Stimulated activated naive CD8-positive, alpha-beta T cell treated with anti-CD3 and anti-CD28 coated beads, Interleukin-15, Interleukin-2, amounts not matched to agents 100 ng/mL and 50 ng/mL, for 24 hours (primary cell): ENCODE results near the gene MED14.
A peak's percentile ranks its signal among the peaks of the same experiment; 100 is the strongest.
"Not testable (repeated sequence)": the region's sequence is repeated elsewhere in the genome, so short reads cannot be mapped to it uniquely, and the experiment has no call there.

Experiments used
- H3K27ac Mint-ChIP-seq: one replicate; pipeline ENCODE4 v1.8.0; 2021; ENCODE audit warnings: mild to moderate bottlenecking, mixed read lengths
- H3K27me3 Mint-ChIP-seq: one replicate; pipeline ENCODE4 v1.8.0; 2021; ENCODE audit warnings: mixed read lengths
- H3K36me3 Mint-ChIP-seq: one replicate; pipeline ENCODE4 v1.8.0; 2021; ENCODE audit warnings: low read depth, mixed read lengths
- H3K4me1 Mint-ChIP-seq: one replicate; pipeline ENCODE4 v1.8.0; 2021; ENCODE audit warnings: low read depth, mixed read lengths
- H3K4me3 Mint-ChIP-seq: one replicate; pipeline ENCODE4 v1.8.0; 2021; ENCODE audit warnings: mild to moderate bottlenecking, mixed read lengths
- H3K9me3 Mint-ChIP-seq: one replicate; pipeline ENCODE4 v1.8.0; 2021; ENCODE audit warnings: mixed read lengths

Gene MED14

DNA sequence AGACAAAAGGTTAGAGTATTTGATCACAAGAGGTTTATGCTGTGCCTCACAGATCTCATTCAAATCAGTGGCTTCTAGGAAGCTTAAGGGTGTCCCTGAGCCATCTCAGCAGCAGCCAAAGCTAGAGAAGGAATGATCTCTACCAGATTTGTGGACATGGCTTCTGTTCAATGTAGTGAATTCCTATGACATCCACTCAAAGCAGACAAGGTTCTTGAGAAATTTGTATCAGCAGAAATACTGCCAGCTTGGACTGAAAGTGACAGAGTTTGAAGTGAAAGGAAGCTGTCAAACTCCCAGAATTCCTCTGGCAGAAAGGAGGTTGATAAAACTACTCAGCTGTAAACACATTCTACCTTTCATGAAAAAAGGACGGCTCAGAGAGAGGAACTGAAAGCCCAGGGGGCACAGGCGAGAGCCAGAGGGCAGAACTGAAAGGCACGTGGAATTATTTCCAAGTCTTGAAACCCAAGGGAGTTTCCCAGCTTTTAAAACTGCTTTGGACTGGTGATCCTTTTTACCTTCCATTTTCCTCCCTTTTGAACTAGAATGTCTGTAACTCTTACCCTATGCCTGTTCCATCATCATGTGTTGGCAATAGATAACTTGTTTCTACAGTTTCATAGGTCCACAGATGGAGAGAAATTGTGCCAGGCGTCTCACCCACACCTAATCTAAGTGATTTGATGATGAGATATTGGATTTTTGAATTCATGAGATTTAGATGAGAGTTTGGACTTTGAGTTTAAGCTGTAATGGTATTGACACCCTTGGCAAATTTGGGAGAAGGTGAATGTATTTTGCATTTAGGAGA lies 14.5 kb upstream of the MED14 start:
- no peaks in the 10 kb centered on the region for H3K36me3 Mint-ChIP-seq
- peaks cover 25% of the 10 kb centered on the region for H3K4me1 Mint-ChIP-seq
- H3K27ac Mint-ChIP-seq: no peak overlapping the region
- no peaks in the 10 kb centered on the region for H3K27me3 Mint-ChIP-seq
- H3K9me3 Mint-ChIP-seq: peaks cover 13% of the 10 kb centered on the region
- H3K4me3 Mint-ChIP-seq: peak overlapping the region; percentile 8

DNA sequence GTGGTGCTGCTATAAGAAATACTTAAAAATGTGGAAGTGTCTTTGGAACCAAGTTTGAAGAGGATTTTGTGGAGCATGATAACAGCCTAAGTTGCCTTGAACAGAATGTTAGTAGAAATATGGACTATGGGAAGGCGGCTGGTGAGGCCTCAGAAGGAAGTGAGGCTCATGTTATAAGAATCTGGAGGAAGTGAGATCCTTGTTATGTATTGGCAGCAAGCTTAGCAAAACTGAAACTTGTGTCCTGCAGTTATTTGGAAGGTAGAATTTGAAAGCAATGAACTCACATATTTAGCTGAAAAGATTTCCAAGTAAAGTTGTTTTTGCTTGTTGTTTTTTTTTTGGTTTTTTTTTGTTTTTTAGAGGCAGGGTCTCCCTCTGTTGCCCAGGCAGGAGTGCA lies 13.6 kb upstream of the MED14 start:
- Mint-ChIP-seq H3K27ac (peak overlapping the region; percentile 58), H3K9me3 (peaks cover 12% of the 10 kb centered on the region), H3K4me1 (peaks cover 25% of the 10 kb centered on the region), H3K27me3 (no peaks in the 10 kb centered on the region), H3K4me3 (no peak overlapping the region), H3K36me3 (no peaks in the 10 kb centered on the region)

DNA sequence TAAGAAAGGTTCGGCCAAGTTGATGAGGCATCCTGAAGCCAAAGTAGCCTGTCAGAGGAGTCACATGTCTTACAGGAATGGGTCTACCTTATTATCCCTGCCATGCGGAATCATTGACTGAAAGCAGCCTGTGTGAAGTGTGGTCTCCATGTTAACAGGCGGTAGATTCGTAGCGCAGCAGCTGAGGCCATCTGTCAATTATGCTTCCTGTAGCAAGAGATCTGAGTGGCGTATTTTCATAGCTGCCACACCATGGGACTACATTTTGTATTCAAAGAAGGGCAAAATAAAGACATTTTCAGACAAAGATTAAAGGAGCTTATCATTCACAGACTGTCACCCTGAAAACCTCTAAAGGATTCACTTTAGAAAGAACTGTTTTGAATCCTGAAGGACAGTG lies 11.2 kb upstream of the MED14 start:
- H3K4me1 Mint-ChIP-seq: peaks cover 25% of the 10 kb centered on the region
- H3K27ac Mint-ChIP-seq: no peak overlapping the region
- peaks cover 9% of the 10 kb centered on the region for H3K9me3 Mint-ChIP-seq
- H3K27me3 Mint-ChIP-seq: no peaks in the 10 kb centered on the region
- H3K36me3 Mint-ChIP-seq: no peaks in the 10 kb centered on the region
- no peak overlapping the region for H3K4me3 Mint-ChIP-seq

DNA sequence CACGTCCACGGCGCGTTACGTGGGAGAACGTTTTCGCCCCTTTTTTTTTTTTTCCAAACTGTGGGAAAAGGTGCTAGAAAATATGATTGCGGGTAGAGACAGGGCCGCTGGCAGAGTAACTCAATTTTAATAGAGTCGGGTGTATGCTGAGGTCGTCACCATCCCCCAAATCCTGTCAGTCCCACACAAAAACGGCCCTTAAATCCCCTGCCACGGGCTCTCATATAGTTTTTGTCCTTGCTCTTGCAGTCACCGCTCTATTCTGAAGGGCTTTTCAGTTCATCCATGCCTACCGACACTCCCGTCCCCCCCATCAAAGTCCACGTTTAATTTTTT lies 796 bp upstream of the MED14 start:
- H3K4me3 Mint-ChIP-seq: peak overlapping the region; percentile 84
- H3K9me3 Mint-ChIP-seq: no peaks in the 10 kb centered on the region
- peaks cover 46% of the 10 kb centered on the region for H3K4me1 Mint-ChIP-seq
- peak overlapping the region; percentile 94 for H3K27ac Mint-ChIP-seq
- H3K27me3 Mint-ChIP-seq: no peaks in the 10 kb centered on the region
- H3K36me3 Mint-ChIP-seq: peaks cover 13% of the 10 kb centered on the region

DNA sequence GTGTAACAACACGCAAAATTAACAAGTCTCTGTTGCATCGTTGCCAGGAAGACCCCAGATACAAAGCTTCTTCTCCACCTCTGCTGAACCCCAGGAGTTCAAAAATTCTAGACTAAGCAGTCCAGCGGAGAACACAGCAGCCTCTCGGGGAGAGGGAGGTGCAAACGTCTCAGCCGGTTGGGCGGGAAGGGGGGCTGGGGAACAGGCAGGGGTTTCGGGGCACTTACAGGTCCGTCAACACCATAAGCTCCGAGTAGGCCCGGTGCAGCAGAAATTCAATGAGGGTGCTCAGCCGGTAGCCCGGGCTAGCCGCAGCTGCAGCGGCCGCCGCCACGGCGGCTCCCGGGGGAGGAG lies 394 bp downstream of the MED14 start:
- Mint-ChIP-seq H3K27ac (peak overlapping the region; percentile 72), H3K36me3 (peaks cover 16% of the 10 kb centered on the region), H3K4me3 (peak overlapping the region; percentile 88), H3K4me1 (peaks cover 56% of the 10 kb centered on the region), H3K27me3 (no peaks in the 10 kb centered on the region), H3K9me3 (no peaks in the 10 kb centered on the region)

DNA sequence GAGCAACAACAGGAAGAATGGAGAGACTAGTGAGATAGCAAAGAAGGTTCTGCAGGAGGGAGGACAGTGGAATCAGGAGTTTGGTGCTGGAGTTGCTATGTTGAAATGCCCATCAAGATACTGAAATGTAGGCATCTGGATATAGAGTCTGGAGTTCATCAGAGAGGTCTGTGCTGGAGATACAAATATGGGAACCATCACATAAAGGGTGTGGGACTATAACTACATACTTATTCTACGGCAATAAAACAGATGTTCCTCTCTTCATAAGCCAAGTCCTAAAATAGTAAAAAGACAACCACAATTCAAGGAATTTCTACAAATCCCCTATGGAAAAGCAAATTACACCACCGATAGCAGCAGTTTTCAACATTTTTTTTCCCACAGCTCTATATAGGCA lies 1.6 kb downstream of the MED14 start:
- Mint-ChIP-seq H3K27me3 (no peaks in the 10 kb centered on the region), H3K4me1 (peaks cover 60% of the 10 kb centered on the region), H3K4me3 (peak overlapping the region; percentile 88), H3K27ac (peak overlapping the region; percentile 31), H3K36me3 (peaks cover 23% of the 10 kb centered on the region), H3K9me3 (no peaks in the 10 kb centered on the region)

DNA sequence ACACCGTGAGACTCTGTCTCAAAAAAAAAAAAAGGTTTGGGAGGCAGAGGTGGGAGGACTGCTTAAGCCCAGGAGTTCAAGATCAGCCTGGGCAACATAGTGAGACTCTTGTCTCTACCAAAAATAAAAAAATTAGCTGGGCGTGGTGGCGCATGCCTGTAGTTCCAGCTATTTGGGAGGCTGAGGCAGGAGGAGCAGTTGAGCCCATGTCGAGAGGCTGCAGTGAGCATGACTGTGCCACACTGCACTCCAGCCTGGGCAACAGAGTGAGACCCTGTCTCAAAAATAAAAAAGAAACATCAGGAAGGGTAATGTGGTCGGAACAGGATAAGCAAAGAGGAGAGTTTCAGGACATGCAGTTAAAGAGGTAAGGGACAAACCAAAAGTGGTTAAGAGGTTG lies 2.8 kb downstream of the MED14 start:
- peaks cover 56% of the 10 kb centered on the region for H3K4me1 Mint-ChIP-seq
- H3K27me3 Mint-ChIP-seq, H3K9me3 Mint-ChIP-seq: not testable (repeated sequence)
- peak overlapping the region; percentile 45 for H3K4me3 Mint-ChIP-seq
- H3K27ac Mint-ChIP-seq: peak overlapping the region; percentile 45
- H3K36me3 Mint-ChIP-seq: peaks cover 33% of the 10 kb centered on the region

DNA sequence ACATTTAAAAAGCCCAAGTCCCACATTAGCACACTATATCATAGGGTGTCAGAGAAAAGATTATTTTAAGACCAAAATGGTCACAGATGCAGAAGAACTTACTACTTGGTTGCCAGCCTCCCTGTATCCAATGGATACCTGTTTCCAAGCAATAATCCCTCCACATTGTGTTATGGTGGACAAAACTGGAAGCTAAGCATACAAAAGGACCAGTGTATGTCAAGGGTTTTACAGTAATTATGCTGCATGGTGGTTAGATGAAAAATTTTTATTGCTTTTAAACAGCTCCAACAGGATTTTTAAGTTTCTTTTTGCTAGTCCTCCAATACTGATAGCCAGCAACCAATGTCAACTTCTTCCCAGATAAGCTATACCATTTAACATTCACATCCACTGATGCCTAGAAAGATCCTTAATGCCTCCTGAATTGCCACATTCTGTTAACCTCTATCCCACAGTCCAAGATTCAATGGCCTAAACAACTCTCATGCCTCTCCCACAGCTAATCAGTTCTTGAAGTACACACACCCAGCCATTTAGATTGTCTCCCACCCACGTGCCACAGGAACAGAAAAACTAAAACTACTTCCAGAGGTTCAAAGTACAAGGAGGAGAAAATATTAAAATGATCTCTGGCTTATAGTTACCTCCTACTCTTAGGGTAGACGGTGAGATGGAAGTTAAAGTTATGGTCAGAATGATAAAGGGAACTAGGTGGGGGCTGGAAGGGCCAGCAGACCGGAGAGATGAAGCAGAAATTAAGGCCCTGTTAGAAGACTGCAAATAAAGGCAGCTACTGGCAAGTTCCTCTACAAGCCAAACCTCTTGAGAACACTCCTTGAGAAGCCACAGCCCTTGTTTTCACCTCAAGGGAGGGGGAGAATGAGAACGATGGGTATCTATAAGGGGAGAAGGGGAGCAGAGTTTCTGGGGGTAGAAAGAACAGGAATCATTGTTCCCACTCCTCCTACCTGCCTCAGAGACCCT lies 5.5 kb downstream of the MED14 start:
- H3K4me3 Mint-ChIP-seq: peak overlapping the region; percentile 59
- peaks cover 49% of the 10 kb centered on the region for H3K36me3 Mint-ChIP-seq
- peak overlapping the region; percentile 75 for H3K27ac Mint-ChIP-seq
- H3K9me3 Mint-ChIP-seq: no peaks in the 10 kb centered on the region
- no peaks in the 10 kb centered on the region for H3K27me3 Mint-ChIP-seq
- H3K4me1 Mint-ChIP-seq: peaks cover 64% of the 10 kb centered on the region

DNA sequence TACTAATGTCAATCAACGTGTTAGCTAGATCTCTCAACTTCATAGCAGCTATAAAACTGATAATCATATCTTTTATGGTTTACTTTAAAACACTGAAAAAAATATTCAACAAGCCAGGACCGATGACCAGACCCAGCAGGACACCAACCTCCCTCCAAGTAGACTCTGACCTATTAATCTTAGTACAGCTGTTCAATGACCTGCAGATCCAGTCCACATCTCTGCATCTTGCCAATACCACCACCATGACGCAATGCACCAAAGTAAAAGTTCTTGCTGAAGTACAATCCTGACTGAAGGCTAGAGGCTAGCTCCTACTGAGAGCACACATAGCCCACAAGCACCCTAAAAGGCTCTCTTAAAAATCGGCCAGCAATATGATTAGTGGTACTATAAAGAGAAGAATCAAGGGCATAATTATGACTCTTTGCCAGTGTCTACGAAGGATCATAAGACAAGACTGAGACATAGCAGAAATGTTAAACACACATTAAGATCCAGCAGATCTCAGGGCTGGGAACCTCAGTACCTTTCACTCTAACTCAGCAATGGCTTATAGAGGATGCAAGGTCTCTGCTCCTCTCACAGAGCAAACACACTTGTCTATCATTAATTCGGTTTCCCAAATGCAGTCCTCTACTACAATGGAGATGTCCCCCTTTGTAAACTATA lies 7.6 kb downstream of the MED14 start:
- Mint-ChIP-seq H3K4me3 (no peak overlapping the region), H3K27ac (peak overlapping the region; percentile 5), H3K27me3 (no peaks in the 10 kb centered on the region), H3K36me3 (peaks cover 62% of the 10 kb centered on the region), H3K9me3 (no peaks in the 10 kb centered on the region), H3K4me1 (peaks cover 69% of the 10 kb centered on the region)

DNA sequence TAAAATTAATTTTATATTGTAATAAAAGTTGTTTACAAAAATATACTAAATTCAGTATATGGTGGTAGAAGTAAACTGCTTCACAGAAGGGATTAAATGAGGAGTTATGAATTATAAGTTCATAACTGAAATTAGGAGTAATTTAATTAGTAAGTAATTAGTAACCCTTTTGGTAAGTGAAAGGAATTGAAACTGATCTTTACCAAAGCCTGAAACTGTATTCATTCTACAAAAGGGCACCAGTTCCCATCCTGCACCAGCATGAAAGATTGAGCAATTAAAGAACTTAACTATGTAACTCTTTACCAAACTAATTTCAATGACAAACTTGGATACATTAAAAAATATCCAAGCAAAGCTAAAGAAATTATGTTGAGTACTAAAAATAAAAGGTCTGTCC lies 8.2 kb downstream of the MED14 start:
- H3K4me1 Mint-ChIP-seq: peaks cover 71% of the 10 kb centered on the region
- H3K27me3 Mint-ChIP-seq: no peaks in the 10 kb centered on the region
- no peak overlapping the region for H3K4me3 Mint-ChIP-seq
- no peaks in the 10 kb centered on the region for H3K9me3 Mint-ChIP-seq
- H3K36me3 Mint-ChIP-seq: peaks cover 66% of the 10 kb centered on the region
- H3K27ac Mint-ChIP-seq: peak overlapping the region; percentile 5

DNA sequence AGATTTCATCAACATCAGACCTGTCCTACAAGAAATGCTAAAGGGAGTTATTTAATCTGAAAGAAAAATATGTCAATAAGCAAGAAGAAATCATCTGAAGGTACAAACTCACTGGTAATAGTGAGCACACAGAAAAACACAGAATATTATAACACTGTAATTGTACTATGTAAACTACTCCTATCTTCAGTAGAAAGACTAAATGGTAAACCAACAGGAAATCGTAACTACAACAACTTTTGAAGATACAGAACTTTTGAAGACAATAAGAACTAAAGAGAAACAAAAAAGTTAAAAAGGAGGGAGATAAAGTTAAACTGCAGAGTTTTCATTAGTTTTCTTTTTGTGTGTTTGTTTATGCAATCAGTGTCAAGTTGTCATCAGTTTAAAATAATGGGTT lies 12.4 kb downstream of the MED14 start:
- H3K9me3 Mint-ChIP-seq: no peaks in the 10 kb centered on the region
- peaks cover 71% of the 10 kb centered on the region for H3K36me3 Mint-ChIP-seq
- no peak overlapping the region for H3K4me3 Mint-ChIP-seq
- peaks cover 56% of the 10 kb centered on the region for H3K4me1 Mint-ChIP-seq
- no peaks in the 10 kb centered on the region for H3K27me3 Mint-ChIP-seq
- H3K27ac Mint-ChIP-seq: peak overlapping the region; percentile 49

DNA sequence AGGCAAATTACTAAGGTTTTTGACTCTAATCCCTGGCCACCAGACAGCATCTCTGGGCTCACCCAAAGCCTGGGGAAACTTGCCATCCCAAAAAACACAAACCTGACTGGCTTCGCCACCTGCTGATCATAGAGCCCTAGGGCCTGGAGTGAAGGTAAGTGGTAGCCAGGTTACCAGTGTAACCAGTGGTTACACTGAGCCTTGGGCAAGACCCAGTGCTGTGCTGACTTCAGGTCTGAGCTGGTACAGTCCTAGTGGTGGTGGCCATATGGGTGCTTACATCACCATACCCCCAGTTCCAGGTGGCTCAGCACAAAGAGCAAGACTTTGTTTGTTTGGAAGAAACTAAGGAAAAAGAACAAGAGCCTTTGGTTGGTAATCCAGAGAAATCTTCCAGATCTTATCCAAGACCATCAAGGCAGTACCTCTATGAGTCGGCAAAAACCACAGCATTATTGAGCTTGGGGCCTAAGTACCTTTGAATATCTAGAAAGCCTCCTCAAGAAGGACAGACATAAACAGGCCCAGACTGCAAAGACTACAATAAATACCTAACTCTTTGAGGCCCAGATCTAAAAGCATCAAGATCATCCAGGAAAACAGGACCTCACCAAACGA lies 13.7 kb downstream of the MED14 start:
- H3K9me3 Mint-ChIP-seq: no peaks in the 10 kb centered on the region
- H3K27me3 Mint-ChIP-seq: no peaks in the 10 kb centered on the region
- H3K4me1 Mint-ChIP-seq: peaks cover 53% of the 10 kb centered on the region
- peaks cover 66% of the 10 kb centered on the region for H3K36me3 Mint-ChIP-seq
- no peak overlapping the region for H3K4me3 Mint-ChIP-seq
- no peak overlapping the region for H3K27ac Mint-ChIP-seq

DNA sequence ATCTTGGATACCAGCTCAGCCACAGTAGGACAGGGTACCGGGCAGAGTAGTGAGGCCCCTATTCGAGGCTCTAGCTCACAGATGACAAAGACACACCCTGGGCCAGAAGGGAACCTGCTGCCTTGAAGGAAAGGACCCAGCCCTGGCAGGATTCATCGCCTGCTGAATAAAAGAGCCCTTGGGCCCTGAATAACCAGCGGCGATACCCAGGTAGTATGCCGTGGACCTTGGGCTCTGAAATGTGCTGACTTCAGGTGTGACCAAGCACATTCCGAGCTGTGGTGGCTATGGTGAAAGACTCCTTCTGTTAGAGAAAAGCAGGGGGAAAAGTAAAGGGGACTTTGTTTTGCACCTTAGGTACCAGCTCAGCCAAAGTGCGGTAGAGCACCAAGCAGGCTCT lies 14.6 kb downstream of the MED14 start:
- no peak overlapping the region for H3K4me3 Mint-ChIP-seq
- peaks cover 70% of the 10 kb centered on the region for H3K36me3 Mint-ChIP-seq
- H3K27ac Mint-ChIP-seq: no peak overlapping the region
- H3K9me3 Mint-ChIP-seq: no peaks in the 10 kb centered on the region
- peaks cover 59% of the 10 kb centered on the region for H3K4me1 Mint-ChIP-seq
- H3K27me3 Mint-ChIP-seq: no peaks in the 10 kb centered on the region

DNA sequence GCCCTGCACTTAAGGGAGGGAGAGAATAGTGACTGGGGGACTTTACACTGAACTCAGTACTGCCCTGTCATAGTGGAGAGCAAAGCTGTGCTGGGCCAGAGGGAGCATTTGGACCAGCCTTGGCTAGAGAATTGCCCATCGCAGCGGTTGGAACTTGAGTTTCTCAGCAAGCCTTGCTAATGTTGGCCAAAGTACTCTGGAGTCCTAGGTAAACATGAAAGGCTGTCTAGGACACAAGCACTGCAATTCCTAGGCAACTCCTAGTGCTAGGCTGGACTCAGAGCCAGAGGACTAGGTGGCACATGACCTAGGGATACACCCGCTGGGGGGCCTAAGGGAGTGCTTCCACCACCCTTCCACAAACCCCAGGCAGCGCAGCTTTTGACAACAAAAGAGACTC lies 15.0 kb downstream of the MED14 start:
- Mint-ChIP-seq H3K36me3 (peaks cover 66% of the 10 kb centered on the region), H3K27ac (no peak overlapping the region)

More for the DNA sequence above, 15.0 kb downstream of the MED14 start:
- H3K9me3 Mint-ChIP-seq: no peaks in the 10 kb centered on the region
- no peaks in the 10 kb centered on the region for H3K27me3 Mint-ChIP-seq
- peaks cover 60% of the 10 kb centered on the region for H3K4me1 Mint-ChIP-seq
- H3K4me3 Mint-ChIP-seq: no peak overlapping the region
